H1 (cell line): ENCODE results near the gene CLDN2. TPM values are rescaled to one million over a fixed set of nuclear protein-coding genes. Genes with fewer than 3 reads are reported as not detected.

ENCODE experiments used
- CHD2 ChIP-seq: IDR thresholded peaks from 2 replicates; pipeline ENCODE4 v1.6.1; 2012; ENCODE audit warnings: low read length, improper control_type of control experiment
- HDAC6 ChIP-seq: IDR thresholded peaks from one replicate; pipeline ENCODE4 v1.7.1; 2012; ENCODE audit warnings: low read depth, mild to moderate bottlenecking, inconsistent platforms, low read length, moderate library complexity
- TCF12 ChIP-seq: IDR thresholded peaks from 2 replicates; pipeline ENCODE4 v1.6.1; 2011; ENCODE audit warnings: low read depth, mild to moderate bottlenecking, low read length
- YY1 ChIP-seq: IDR thresholded peaks from 2 replicates; pipeline ENCODE4 v1.6.1; 2011; ENCODE audit warnings: low read depth, mild to moderate bottlenecking, low read length
- polyA plus RNA-seq, 7 experiments: library from polyadenylated mRNA; depleted of rRNA in 3 of 7; stranded (reverse) in 5 of 7; unstranded in 2 of 7; fragments of >200 nt in 5 of 7; fragments of 200-250 nt in 2 of 7; gene quantifications; 1 replicate in 5 of 7; 2 replicates in 1 of 7; 4 replicates in 1 of 7; pipeline versions ENCODE4 v1.2.1 to v1.2.3, GENCODE V29; 2011 to 2013; ENCODE audit warnings: missing spikeins in 2 of 7, mixed read lengths in 2 of 7
- total RNA-seq: library from RNA; stranded (reverse); fragmentation: NEBNext Ultra II Directional; extraction: Animal tissue kit (Norgen Biotek cat#: 25700); gene quantifications from 2 replicates; pipeline ENCODE4 v1.2.1, GENCODE V29; 2021
- TF ChIP-seq, protein P1 (sequence below): fragments of 300-600 bp; sonication (generic); IDR thresholded peaks from 2 replicates; pipeline ENCODE4 v1.7.1; 2012; ENCODE audit warnings: low read length, moderate library complexity, mild to moderate bottlenecking, inconsistent platforms; ENCODE audit not compliant: insufficient replicate concordance

CLDN2 gene
- total and polyA plus RNA-seq, 2 of the 8 experiments (the other 6 are each of a cell fraction or from before 2014, with no cell fraction given): 0.02 TPM; not detected in 1

DNA sequence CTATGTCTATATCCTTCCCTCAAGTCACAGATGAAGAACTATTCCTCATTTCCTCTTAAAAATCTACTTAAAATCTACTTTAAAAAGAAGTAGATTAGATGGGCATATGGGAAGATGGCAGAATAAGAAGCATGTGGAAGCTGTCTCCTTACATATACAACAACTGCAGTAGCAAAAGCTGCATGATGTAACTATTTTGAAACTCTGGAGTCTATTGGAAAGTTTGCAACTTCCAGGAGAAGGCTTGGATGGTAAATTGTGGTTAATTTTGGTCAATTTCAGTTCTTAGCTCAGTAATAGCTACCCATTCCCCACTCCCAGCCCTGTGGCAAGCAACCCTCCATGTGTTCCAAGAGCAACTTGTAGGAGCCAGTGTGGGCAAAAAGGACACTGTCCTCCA lies 42.9 kb downstream of the CLDN2 start (continued):
- TF ChIP-seq, protein P1, sequence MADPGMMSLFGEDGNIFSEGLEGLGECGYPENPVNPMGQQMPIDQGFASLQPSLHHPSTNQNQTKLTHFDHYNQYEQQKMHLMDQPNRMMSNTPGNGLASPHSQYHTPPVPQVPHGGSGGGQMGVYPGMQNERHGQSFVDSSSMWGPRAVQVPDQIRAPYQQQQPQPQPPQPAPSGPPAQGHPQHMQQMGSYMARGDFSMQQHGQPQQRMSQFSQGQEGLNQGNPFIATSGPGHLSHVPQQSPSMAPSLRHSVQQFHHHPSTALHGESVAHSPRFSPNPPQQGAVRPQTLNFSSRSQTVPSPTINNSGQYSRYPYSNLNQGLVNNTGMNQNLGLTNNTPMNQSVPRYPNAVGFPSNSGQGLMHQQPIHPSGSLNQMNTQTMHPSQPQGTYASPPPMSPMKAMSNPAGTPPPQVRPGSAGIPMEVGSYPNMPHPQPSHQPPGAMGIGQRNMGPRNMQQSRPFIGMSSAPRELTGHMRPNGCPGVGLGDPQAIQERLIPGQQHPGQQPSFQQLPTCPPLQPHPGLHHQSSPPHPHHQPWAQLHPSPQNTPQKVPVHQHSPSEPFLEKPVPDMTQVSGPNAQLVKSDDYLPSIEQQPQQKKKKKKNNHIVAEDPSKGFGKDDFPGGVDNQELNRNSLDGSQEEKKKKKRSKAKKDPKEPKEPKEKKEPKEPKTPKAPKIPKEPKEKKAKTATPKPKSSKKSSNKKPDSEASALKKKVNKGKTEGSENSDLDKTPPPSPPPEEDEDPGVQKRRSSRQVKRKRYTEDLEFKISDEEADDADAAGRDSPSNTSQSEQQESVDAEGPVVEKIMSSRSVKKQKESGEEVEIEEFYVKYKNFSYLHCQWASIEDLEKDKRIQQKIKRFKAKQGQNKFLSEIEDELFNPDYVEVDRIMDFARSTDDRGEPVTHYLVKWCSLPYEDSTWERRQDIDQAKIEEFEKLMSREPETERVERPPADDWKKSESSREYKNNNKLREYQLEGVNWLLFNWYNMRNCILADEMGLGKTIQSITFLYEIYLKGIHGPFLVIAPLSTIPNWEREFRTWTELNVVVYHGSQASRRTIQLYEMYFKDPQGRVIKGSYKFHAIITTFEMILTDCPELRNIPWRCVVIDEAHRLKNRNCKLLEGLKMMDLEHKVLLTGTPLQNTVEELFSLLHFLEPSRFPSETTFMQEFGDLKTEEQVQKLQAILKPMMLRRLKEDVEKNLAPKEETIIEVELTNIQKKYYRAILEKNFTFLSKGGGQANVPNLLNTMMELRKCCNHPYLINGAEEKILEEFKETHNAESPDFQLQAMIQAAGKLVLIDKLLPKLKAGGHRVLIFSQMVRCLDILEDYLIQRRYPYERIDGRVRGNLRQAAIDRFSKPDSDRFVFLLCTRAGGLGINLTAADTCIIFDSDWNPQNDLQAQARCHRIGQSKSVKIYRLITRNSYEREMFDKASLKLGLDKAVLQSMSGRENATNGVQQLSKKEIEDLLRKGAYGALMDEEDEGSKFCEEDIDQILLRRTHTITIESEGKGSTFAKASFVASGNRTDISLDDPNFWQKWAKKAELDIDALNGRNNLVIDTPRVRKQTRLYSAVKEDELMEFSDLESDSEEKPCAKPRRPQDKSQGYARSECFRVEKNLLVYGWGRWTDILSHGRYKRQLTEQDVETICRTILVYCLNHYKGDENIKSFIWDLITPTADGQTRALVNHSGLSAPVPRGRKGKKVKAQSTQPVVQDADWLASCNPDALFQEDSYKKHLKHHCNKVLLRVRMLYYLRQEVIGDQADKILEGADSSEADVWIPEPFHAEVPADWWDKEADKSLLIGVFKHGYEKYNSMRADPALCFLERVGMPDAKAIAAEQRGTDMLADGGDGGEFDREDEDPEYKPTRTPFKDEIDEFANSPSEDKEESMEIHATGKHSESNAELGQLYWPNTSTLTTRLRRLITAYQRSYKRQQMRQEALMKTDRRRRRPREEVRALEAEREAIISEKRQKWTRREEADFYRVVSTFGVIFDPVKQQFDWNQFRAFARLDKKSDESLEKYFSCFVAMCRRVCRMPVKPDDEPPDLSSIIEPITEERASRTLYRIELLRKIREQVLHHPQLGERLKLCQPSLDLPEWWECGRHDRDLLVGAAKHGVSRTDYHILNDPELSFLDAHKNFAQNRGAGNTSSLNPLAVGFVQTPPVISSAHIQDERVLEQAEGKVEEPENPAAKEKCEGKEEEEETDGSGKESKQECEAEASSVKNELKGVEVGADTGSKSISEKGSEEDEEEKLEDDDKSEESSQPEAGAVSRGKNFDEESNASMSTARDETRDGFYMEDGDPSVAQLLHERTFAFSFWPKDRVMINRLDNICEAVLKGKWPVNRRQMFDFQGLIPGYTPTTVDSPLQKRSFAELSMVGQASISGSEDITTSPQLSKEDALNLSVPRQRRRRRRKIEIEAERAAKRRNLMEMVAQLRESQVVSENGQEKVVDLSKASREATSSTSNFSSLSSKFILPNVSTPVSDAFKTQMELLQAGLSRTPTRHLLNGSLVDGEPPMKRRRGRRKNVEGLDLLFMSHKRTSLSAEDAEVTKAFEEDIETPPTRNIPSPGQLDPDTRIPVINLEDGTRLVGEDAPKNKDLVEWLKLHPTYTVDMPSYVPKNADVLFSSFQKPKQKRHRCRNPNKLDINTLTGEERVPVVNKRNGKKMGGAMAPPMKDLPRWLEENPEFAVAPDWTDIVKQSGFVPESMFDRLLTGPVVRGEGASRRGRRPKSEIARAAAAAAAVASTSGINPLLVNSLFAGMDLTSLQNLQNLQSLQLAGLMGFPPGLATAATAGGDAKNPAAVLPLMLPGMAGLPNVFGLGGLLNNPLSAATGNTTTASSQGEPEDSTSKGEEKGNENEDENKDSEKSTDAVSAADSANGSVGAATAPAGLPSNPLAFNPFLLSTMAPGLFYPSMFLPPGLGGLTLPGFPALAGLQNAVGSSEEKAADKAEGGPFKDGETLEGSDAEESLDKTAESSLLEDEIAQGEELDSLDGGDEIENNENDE: no peak
- TF ChIP-seq HDAC6 (no peak), CHD2 (no peak), YY1 (no peak), TCF12 (no peak)
